Calu3 (cell line): ENCODE results near the gene SLC12A3. TPM values are rescaled to one million over a fixed set of nuclear protein-coding genes. Genes with fewer than 3 reads are reported as not detected.

ENCODE experiments used
- BruUV-seq: library from RNA; stranded (reverse); fragments of 400-500 nt; replicated peaks from 2 replicates; lab custom pipeline; 2021; lab: Mats Ljungman, UMichigan
- CTCF ChIA-PET: fragments of 300-600 bp; sonication (Branson Sonifier 250); formaldehyde crosslinking; loops from one replicate; lab custom pipeline; 2022; ENCODE audit warnings: antibody characterized with exemption; lab: Charles Lee
- DNase-seq: peaks from one replicate; pipeline ENCODE4 v3.0.0; 2022
- H3K27ac Mint-ChIP-seq: one replicate; pipeline ENCODE4 v1.8.0; 2022; ENCODE audit warnings: mixed read lengths; ENCODE audit not compliant: unreplicated experiment
- H3K27me3 Mint-ChIP-seq: one replicate; pipeline ENCODE4 v1.8.0; 2022; ENCODE audit warnings: mixed read lengths; ENCODE audit not compliant: unreplicated experiment
- H3K36me3 Mint-ChIP-seq: one replicate; pipeline ENCODE4 v1.8.0; 2022; ENCODE audit warnings: mild to moderate bottlenecking, moderate library complexity, mixed read lengths; ENCODE audit not compliant: insufficient read depth, unreplicated experiment
- H3K4me1 Mint-ChIP-seq: one replicate; pipeline ENCODE4 v1.8.0; 2022; ENCODE audit warnings: mild to moderate bottlenecking, low read depth, mixed read lengths; ENCODE audit not compliant: unreplicated experiment
- H3K4me3 Mint-ChIP-seq: one replicate; pipeline ENCODE4 v1.8.0; 2022; ENCODE audit warnings: mild to moderate bottlenecking, low read depth, moderate library complexity, mixed read lengths; ENCODE audit not compliant: unreplicated experiment
- H3K9me3 Mint-ChIP-seq: one replicate; pipeline ENCODE4 v1.8.0; 2022; ENCODE audit warnings: low read depth, mixed read lengths; ENCODE audit not compliant: unreplicated experiment
- CTCF ChIP-seq: fragments of 200-600 bp; IDR thresholded peaks from one replicate; pipeline ENCODE4 v1.8.0; 2022; ENCODE audit warnings: antibody characterized with exemption; ENCODE audit not compliant: unreplicated experiment
- intact Hi-C: fragments of 100-400 bp; cut with micrococcal nuclease; formaldehyde crosslinking; loops from one replicate; pipeline ENCODE4 v1.10.0; 2022; ENCODE audit not compliant: unreplicated experiment
- total RNA-seq: library from RNA; stranded (reverse); gene quantifications from 2 replicates; pipeline ENCODE4 v1.2.3, GENCODE V29; 2022

The SLC12A3 gene
- total RNA-seq, 1 experiment from 2014 or later: not detected

- no peaks in the 10 kb centered on the region for H3K9me3 Mint-ChIP-seq
- no TSS peak for BruUV-seq
- H3K27ac Mint-ChIP-seq: no peak overlapping the region
- CTCF ChIA-PET: interaction anchor here (0.6 to 0.8 kb wide), 2 partner anchors 13 to 512 kb away, joined by 3 to 6 read pairs; no protein-coding TSS in a partner anchor
- no peak for DNase-seq
- H3K4me3 Mint-ChIP-seq: no peak overlapping the region
- H3K36me3 Mint-ChIP-seq: no peaks in the 10 kb centered on the region
- peaks cover 10% of the 10 kb centered on the region for H3K27me3 Mint-ChIP-seq
- intact Hi-C loops: no loop called here
- H3K4me1 Mint-ChIP-seq: peaks cover 11% of the 10 kb centered on the region
- no peak for TF ChIP-seq CTCF
These were observed 9.1 kb upstream of the SLC12A3 start for GRCh38 chr16:56855946-56856345.

- intact Hi-C loops: no loop called here
- TF ChIP-seq CTCF: no peak
- H3K4me3 Mint-ChIP-seq: no peak overlapping the region
- no peaks in the 10 kb centered on the region for H3K9me3 Mint-ChIP-seq
- H3K4me1 Mint-ChIP-seq: peaks cover 16% of the 10 kb centered on the region
- peaks cover 10% of the 10 kb centered on the region for H3K27me3 Mint-ChIP-seq
- DNase-seq: no peak
- no TSS peak for BruUV-seq
- H3K36me3 Mint-ChIP-seq: no peaks in the 10 kb centered on the region
- no peak overlapping the region for H3K27ac Mint-ChIP-seq
- CTCF ChIA-PET: no interaction called here
These were observed 8.0 kb upstream of the SLC12A3 start for GRCh38 chr16:56856876-56857447.

GRCh38 chr16:56858374-56858773 is 6.6 kb upstream of the SLC12A3 start:
- H3K4me3 Mint-ChIP-seq: no peak overlapping the region
- TF ChIP-seq CTCF: no peak
- CTCF ChIA-PET: no interaction called here
- H3K27ac Mint-ChIP-seq: no peak overlapping the region
- H3K36me3 Mint-ChIP-seq: no peaks in the 10 kb centered on the region
- H3K9me3 Mint-ChIP-seq: no peaks in the 10 kb centered on the region
- intact Hi-C loops: no loop called here
- no peak for DNase-seq
- BruUV-seq: no TSS peak
- peaks cover 16% of the 10 kb centered on the region for H3K4me1 Mint-ChIP-seq
- peaks cover 10% of the 10 kb centered on the region for H3K27me3 Mint-ChIP-seq

- Mint-ChIP-seq H3K36me3 (no peaks in the 10 kb centered on the region), H3K4me1 (peaks cover 16% of the 10 kb centered on the region), H3K27me3 (peaks cover 10% of the 10 kb centered on the region), H3K27ac (no peak overlapping the region), H3K4me3 (no peak overlapping the region), H3K9me3 (no peaks in the 10 kb centered on the region)
- intact Hi-C loops: loop anchor here (10.0 kb wide), 1 partner anchor 75 kb away; the partner anchor contains the start of gene HERPUD1
- DNase-seq: no peak
- BruUV-seq: no TSS peak
- CTCF ChIA-PET: no interaction called here
- no peak for TF ChIP-seq CTCF
These were observed 5.4 kb upstream of the SLC12A3 start for GRCh38 chr16:56859636-56860035.
